Brain microvascular endothelial cell (primary cell): Measurements from ENCODE around the gene ELF2.

Source experiments
- DNase-seq: peaks from one replicate; pipeline ENCODE4 v3.0.0-alpha.2; 2020
- H3K27ac ChIP-seq: fragments of 250-450 bp; sonication (Bioruptor Pico); 2 replicates; pipeline ENCODE4 v1.5.1; 2020; ENCODE audit warnings: mild to moderate bottlenecking, moderate library complexity
- H3K27me3 ChIP-seq: fragments of 250-450 bp; sonication (Bioruptor Pico); replicated peaks from 2 replicates; pipeline ENCODE4 v1.5.1; 2020; ENCODE audit warnings: mild to moderate bottlenecking
- H3K36me3 ChIP-seq: fragments of 250-450 bp; sonication (Bioruptor Pico); replicated peaks from 2 replicates; pipeline ENCODE4 v1.5.1; 2020; ENCODE audit warnings: mild to moderate bottlenecking
- H3K4me3 ChIP-seq: 2 replicates; pipeline ENCODE4 v1.5.1; 2011; ENCODE audit warnings: low read depth, mild to moderate bottlenecking, control low read depth, low read length, moderate library complexity
- in situ Hi-C: cut with HindIII; loops from 2 replicates; pipeline ENCODE4 v1.10.0; 2017; ENCODE audit warnings: low sequenced_read_pairs, low pct_ligation_motif_present
- TF ChIP-seq, protein P1 (sequence below): IDR thresholded peaks from 2 replicates; pipeline ENCODE4 v1.5.1; 2011; ENCODE audit warnings: low read depth, mild to moderate bottlenecking, moderate library complexity, low read length, control low read depth, inconsistent platforms; ENCODE audit errors: missing control alignments

The ELF2 gene

GRCh38 chr4:139007640-139008039, 169.4 kb downstream of the ELF2 start:
- no peak for DNase-seq
- H3K27me3 ChIP-seq = no peaks in the 10 kb centered on the region
- no peaks in the 10 kb centered on the region for H3K36me3 ChIP-seq
- TF ChIP-seq, protein P1, sequence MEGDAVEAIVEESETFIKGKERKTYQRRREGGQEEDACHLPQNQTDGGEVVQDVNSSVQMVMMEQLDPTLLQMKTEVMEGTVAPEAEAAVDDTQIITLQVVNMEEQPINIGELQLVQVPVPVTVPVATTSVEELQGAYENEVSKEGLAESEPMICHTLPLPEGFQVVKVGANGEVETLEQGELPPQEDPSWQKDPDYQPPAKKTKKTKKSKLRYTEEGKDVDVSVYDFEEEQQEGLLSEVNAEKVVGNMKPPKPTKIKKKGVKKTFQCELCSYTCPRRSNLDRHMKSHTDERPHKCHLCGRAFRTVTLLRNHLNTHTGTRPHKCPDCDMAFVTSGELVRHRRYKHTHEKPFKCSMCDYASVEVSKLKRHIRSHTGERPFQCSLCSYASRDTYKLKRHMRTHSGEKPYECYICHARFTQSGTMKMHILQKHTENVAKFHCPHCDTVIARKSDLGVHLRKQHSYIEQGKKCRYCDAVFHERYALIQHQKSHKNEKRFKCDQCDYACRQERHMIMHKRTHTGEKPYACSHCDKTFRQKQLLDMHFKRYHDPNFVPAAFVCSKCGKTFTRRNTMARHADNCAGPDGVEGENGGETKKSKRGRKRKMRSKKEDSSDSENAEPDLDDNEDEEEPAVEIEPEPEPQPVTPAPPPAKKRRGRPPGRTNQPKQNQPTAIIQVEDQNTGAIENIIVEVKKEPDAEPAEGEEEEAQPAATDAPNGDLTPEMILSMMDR = no peak
- H3K4me3 ChIP-seq = no peak overlapping the region
- in situ Hi-C loops = no loop called here
- H3K27ac ChIP-seq = no peak overlapping the region
